HG02970 (cell line): ENCODE results near the gene RBM12.

ENCODE experiments used
- ATAC-seq: cut with Tn5 transposase; IDR thresholded peaks from one replicate; pipeline ENCODE4 v1.9.1; 2021; ENCODE audit warnings: mild to moderate bottlenecking, moderate library complexity, moderate number of reproducible peaks; ENCODE audit not compliant: unreplicated experiment, low FRiP score

RBM12 gene

GRCh38 chr20:35660122-35660937 is 4.4 kb downstream of the RBM12 start:
- no peak for ATAC-seq

GRCh38 chr20:35657271-35657670 is 7.4 kb downstream of the RBM12 start:
- no peak for ATAC-seq

GRCh38 chr20:35654415-35654814 is 10.3 kb downstream of the RBM12 start:
- no peak for ATAC-seq

- ATAC-seq: no peak
Measured at GRCh38 chr20:35653893-35654292, 10.8 kb downstream of the RBM12 start.

GRCh38 chr20:35653430-35653734 is 11.3 kb downstream of the RBM12 start:
- ATAC-seq: no peak

GRCh38 chr20:35652641-35653429 is 11.9 kb downstream of the RBM12 start:
- ATAC-seq: no peak

GRCh38 chr20:35651958-35652357 is 12.7 kb downstream of the RBM12 start:
- ATAC-seq: no peak

- no peak for ATAC-seq
Measured at GRCh38 chr20:35650632-35651031, 14.1 kb downstream of the RBM12 start.

GRCh38 chr20:35648836-35649235 is 15.9 kb downstream of the RBM12 start:
- no peak for ATAC-seq

- no peak for ATAC-seq
Measured at GRCh38 chr20:35644806-35645205, 19.9 kb downstream of the RBM12 start.

- no peak for ATAC-seq
Measured at GRCh38 chr20:35643045-35643444, 21.7 kb downstream of the RBM12 start.

- ATAC-seq: no peak
Measured at GRCh38 chr20:35641743-35642142, 23.0 kb downstream of the RBM12 start.

- no peak for ATAC-seq
Measured at GRCh38 chr20:35640724-35641123, 24.0 kb downstream of the RBM12 start.

- ATAC-seq: no peak
Measured at GRCh38 chr20:35638751-35639150, 25.9 kb downstream of the RBM12 start.

- no peak for ATAC-seq
Measured at GRCh38 chr20:35637276-35637675, 27.4 kb downstream of the RBM12 start.

GRCh38 chr20:35636095-35636494 is 28.6 kb downstream of the RBM12 start:
- no peak for ATAC-seq

- no peak for ATAC-seq
Measured at GRCh38 chr20:35635652-35636051, 29.0 kb downstream of the RBM12 start.

GRCh38 chr20:35632539-35633115 is 32.1 kb downstream of the RBM12 start:
- ATAC-seq: no peak

GRCh38 chr20:35630636-35631035 is 34.1 kb downstream of the RBM12 start:
- no peak for ATAC-seq

- no peak for ATAC-seq
Measured at GRCh38 chr20:35629427-35630145, 35.1 kb downstream of the RBM12 start.

GRCh38 chr20:35627121-35627520 is 37.6 kb downstream of the RBM12 start:
- ATAC-seq: no peak
